Epithelial cell of prostate (primary cell): Measurements from ENCODE around the gene BDNF.

Experiments used
- DNase-seq: peaks from one replicate; pipeline ENCODE4 v3.0.0-alpha.2; 2011; ENCODE audit warnings: low read depth, low spot score
- H3K27ac ChIP-seq: fragments of 450-650 bp; 2 replicates; pipeline ENCODE4 v1.5.1; 2017; ENCODE audit warnings: mild to moderate bottlenecking

Gene BDNF

GRCh38 chr11:27610280-27610679 is 90.0 kb downstream of the BDNF start:
- DNase-seq: no peak
- H3K27ac ChIP-seq: no peak overlapping the region

DNA sequence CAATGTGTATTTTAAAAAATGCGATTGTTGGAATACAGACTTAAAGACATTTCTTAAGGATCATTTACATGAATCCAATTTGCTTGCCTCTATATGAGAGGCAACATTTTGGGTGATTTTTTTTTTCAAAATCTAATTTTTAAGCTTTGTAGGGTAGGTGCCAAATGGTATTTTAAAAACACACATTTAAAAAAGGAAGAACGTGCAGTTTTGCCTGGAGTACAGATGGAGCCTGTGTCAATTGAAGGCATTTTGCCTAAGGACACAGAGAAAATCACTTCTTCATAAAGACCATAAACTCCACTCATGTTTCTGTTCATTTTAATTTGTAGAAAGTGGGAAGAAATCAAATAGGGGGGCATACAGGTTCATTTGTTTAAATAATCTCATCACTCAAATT is 91.3 kb downstream of the BDNF start:
- no peak for DNase-seq
- no peak overlapping the region for H3K27ac ChIP-seq

DNA sequence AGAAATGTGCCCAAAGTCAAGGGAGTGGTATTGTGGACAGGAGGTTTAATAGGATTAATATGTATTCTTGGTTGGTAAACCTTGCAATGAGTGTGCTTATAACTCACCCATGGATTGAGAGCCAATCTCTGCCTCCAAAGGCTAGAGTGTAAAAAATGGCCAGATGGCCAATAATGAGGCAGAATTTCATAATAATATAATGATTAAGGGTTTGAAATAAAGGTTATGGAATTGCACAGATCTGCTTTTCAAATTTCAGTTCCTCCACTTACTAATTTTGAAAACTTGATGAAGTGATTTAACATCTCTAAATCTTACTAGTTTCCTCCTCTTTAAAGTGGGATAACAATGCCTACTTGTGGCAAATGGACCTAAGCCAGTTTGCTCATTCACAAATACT is 94.8 kb downstream of the BDNF start:
- no peak overlapping the region for H3K27ac ChIP-seq
- no peak for DNase-seq
